Loucy (cell line): ENCODE data around the gene ZNF286A.
"Not testable (repeated sequence)": the region's sequence is repeated elsewhere in the genome, so short reads cannot be mapped to it uniquely, and the experiment has no call there.

Experiments used
- H2AFZ ChIP-seq: fragments of 200-600 bp; sonication (generic); 2 replicates; pipeline ENCODE4 v1.6.0; 2016; ENCODE audit warnings: antibody characterized with exemption, mild to moderate bottlenecking, low read length, moderate library complexity
- H3F3A ChIP-seq: fragments of 200-600 bp; 2 replicates; pipeline ENCODE4 v1.6.0; 2016; ENCODE audit warnings: antibody characterized with exemption, low read depth, mild to moderate bottlenecking
- H3K27me3 ChIP-seq: fragments of 200-600 bp; sonication (generic); 2 replicates; pipeline ENCODE4 v1.6.1; 2014; ENCODE audit warnings: low read length, mild to moderate bottlenecking; ENCODE audit not compliant: insufficient read depth, poor library complexity, severe bottlenecking
- H3K36me3 ChIP-seq: fragments of 200-600 bp; sonication (generic); 2 replicates; pipeline ENCODE4 v1.6.1; 2016; ENCODE audit warnings: low read length; ENCODE audit not compliant: insufficient read depth
- H3K4me1 ChIP-seq: fragments of 200-600 bp; sonication (generic); 2 replicates; pipeline ENCODE4 v1.5.1; 2014; ENCODE audit warnings: low read length, mild to moderate bottlenecking; ENCODE audit not compliant: insufficient read depth, poor library complexity, severe bottlenecking
- H3K4me2 ChIP-seq: fragments of 200-600 bp; sonication (generic); 2 replicates; pipeline ENCODE4 v1.6.0; 2014; ENCODE audit warnings: antibody characterized with exemption, low read length, low read depth, mild to moderate bottlenecking; ENCODE audit not compliant: poor library complexity, severe bottlenecking
- H3K4me3 ChIP-seq: fragments of 200-600 bp; sonication (generic); 2 replicates; pipeline ENCODE4 v1.5.1; 2014; ENCODE audit warnings: low read length, mild to moderate bottlenecking, mixed read lengths; ENCODE audit not compliant: poor library complexity, severe bottlenecking
- H3K79me2 ChIP-seq: fragments of 200-600 bp; sonication (generic); 2 replicates; pipeline ENCODE4 v1.6.1; 2014; ENCODE audit warnings: low read length; ENCODE audit not compliant: insufficient read depth
- H3K9ac ChIP-seq: fragments of 200-600 bp; sonication (generic); 2 replicates; pipeline ENCODE4 v1.6.0; 2014; ENCODE audit warnings: mild to moderate bottlenecking, low read depth, low read length, moderate library complexity; ENCODE audit not compliant: poor library complexity, severe bottlenecking
- H3K9me2 ChIP-seq: fragments of 200-600 bp; sonication (generic); replicated peaks from 2 replicates; pipeline ENCODE4 v1.6.1; 2016; ENCODE audit warnings: low read depth, low read length, mixed read lengths
- H3K9me3 ChIP-seq: fragments of 200-600 bp; sonication (generic); 2 replicates; pipeline ENCODE4 v1.6.1; 2014; ENCODE audit warnings: mild to moderate bottlenecking, antibody characterized with exemption, low read length, low read depth; ENCODE audit not compliant: insufficient read depth
- H4K20me1 ChIP-seq: fragments of 200-600 bp; sonication (generic); 2 replicates; pipeline ENCODE4 v1.6.0; 2014; ENCODE audit warnings: antibody characterized with exemption, low read length, mild to moderate bottlenecking; ENCODE audit not compliant: insufficient read depth, poor library complexity, severe bottlenecking
- EZH2phosphoT487 ChIP-seq: fragments of 200-600 bp; IDR thresholded peaks from 2 replicates; pipeline ENCODE4 v1.6.1; 2018; ENCODE audit warnings: antibody characterized with exemption, mild to moderate bottlenecking, moderate library complexity, borderline replicate concordance
- TF ChIP-seq, protein P1 (sequence below): fragments of 200-600 bp; sonication (generic); conservative IDR thresholded peaks from 2 replicates; pipeline ENCODE4 v1.5.1; 2014; ENCODE audit warnings: mild to moderate bottlenecking, antibody characterized with exemption, low read length

ZNF286A gene

DNA sequence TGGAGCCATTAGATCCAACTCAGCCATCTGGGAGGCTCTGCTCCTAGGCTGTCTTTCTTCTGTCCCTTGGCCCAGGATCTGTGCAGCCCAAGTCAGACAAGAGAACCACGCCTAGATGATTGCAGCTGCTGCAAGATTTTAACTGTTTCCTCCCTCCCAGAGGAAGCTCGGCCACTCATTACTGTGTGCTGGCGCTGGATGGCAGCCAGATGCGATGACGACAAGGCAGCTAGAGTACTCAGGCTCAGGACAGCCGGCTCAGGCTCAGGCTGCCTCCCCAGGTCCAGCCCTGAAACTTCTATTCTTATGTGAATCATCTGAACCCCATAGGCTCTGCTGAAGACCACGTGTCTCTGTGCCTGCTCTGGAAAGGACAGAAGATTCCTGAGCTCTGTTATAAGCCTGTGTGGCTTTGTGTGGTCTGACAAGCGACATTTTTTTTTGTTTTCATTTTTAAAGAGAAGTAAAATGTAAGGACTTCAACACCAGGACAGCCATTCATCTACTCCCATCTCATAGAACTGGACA lies 47.9 kb upstream of the ZNF286A start:
- Histone ChIP-seq H3K4me1 (peaks cover 13% of the 10 kb centered on the region), H3K4me2 (peak overlapping the region; percentile 75), H3K4me3 (peak overlapping the region; percentile 49), H3K36me3 (no peaks in the 10 kb centered on the region), H3K9me3 (no peaks in the 10 kb centered on the region), H2AFZ (peak overlapping the region; percentile 32), H3K9ac (peak overlapping the region; percentile 30), H3K79me2 (no peaks in the 10 kb centered on the region), H3K27me3 (no peaks in the 10 kb centered on the region), H3F3A (no peaks in the 10 kb centered on the region), H3K9me2 (no peaks in the 10 kb centered on the region), H4K20me1 (no peaks in the 10 kb centered on the region)
- no peak for TF ChIP-seq EZH2phosphoT487
- TF ChIP-seq, protein P1, sequence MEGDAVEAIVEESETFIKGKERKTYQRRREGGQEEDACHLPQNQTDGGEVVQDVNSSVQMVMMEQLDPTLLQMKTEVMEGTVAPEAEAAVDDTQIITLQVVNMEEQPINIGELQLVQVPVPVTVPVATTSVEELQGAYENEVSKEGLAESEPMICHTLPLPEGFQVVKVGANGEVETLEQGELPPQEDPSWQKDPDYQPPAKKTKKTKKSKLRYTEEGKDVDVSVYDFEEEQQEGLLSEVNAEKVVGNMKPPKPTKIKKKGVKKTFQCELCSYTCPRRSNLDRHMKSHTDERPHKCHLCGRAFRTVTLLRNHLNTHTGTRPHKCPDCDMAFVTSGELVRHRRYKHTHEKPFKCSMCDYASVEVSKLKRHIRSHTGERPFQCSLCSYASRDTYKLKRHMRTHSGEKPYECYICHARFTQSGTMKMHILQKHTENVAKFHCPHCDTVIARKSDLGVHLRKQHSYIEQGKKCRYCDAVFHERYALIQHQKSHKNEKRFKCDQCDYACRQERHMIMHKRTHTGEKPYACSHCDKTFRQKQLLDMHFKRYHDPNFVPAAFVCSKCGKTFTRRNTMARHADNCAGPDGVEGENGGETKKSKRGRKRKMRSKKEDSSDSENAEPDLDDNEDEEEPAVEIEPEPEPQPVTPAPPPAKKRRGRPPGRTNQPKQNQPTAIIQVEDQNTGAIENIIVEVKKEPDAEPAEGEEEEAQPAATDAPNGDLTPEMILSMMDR: no peak

DNA sequence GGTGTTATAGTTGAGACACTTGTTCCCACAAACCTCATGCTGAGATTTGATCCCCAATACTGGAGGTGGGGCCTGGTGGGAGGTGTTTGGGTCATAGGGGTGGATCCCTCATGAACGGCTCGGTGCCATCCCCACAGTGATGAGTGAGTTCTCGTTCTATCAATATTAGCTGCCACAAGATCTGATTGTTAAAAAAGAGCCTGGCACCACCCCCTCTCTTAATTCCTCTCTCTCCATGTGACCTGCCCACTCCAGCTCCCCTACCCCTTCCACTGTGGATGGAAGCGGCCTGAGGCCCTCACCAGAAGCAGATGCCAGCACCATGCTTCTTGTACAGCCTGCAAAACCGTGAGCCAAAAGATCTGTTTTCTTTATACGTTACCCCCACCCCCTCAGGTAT lies 46.6 kb upstream of the ZNF286A start:
- Histone ChIP-seq H3K4me3 (no peak overlapping the region), H3K9ac (no peak overlapping the region), H3F3A (no peaks in the 10 kb centered on the region), H3K79me2 (no peaks in the 10 kb centered on the region), H3K27me3 (no peaks in the 10 kb centered on the region), H3K9me3 (no peaks in the 10 kb centered on the region), H2AFZ (no peak overlapping the region), H3K36me3 (no peaks in the 10 kb centered on the region), H3K9me2 (no peaks in the 10 kb centered on the region), H4K20me1 (no peaks in the 10 kb centered on the region), H3K4me2 (no peak overlapping the region), H3K4me1 (peaks cover 13% of the 10 kb centered on the region)
- TF ChIP-seq, protein P1: no peak
- TF ChIP-seq EZH2phosphoT487: no peak

DNA sequence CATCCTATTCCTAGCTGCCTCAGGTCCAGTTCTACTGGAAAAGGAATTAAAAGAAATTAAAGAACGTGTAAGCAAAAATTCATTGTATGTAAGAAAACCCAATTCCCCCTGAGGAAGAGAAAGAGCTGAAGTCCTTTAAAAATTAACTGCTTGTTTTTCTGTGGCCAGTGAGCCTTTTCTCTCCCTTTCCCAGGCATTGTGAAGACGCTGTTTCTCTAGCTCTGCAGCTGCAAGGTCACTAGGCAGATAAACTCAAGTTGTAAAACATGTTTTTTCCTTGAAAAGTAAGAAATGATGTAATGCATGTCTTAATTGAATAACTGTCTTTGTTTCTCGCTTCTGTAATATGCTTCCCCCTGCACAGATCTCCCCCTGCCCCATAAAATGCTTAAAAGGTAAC lies 45.2 kb upstream of the ZNF286A start:
- H3K27me3 ChIP-seq, H3K9me2 ChIP-seq, H3K4me3 ChIP-seq, H3K36me3 ChIP-seq, H2AFZ ChIP-seq, H3K9ac ChIP-seq, H3K79me2 ChIP-seq, H3F3A ChIP-seq, H3K4me2 ChIP-seq, H3K9me3 ChIP-seq, H4K20me1 ChIP-seq: not testable (repeated sequence)
- H3K4me1 ChIP-seq: peaks cover 13% of the 10 kb centered on the region

DNA sequence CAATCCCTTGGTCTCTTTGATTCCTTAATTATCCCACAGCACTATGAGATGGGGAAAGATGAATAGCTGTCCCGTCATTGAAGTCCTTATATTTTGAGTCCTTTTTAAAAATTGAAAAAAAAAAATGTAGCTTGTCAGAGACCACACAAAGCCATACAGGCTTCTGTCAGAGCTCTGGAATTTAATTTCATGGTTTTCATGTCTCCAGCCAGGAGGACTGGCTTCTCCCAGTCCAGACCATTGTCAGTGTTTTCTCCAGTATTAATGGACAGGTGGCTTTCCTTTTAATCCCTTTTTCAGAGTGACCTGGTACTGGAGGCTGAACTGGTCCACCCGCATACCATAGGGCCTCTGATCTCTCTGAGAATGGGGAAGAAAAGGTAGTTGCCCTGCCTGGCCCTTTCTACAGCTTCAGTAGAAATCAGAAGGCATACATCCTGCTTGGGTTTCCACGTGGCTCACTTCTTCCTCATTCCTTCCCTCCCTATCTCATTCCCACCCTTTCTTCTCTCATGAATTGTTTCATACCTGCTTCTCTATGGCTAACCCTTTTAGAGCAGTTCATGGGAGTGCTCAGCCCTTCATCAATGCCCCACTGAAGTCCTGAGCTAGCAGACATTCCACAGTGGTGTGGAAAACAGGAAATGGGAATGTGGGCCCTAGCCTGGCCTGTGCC lies 44.5 kb upstream of the ZNF286A start:
- Histone ChIP-seq H3K36me3 (no peaks in the 10 kb centered on the region), H3K4me3 (no peak overlapping the region), H3K79me2 (no peaks in the 10 kb centered on the region), H3K9me2 (no peaks in the 10 kb centered on the region), H3K9me3 (no peaks in the 10 kb centered on the region), H2AFZ (no peak overlapping the region), H3F3A (no peaks in the 10 kb centered on the region), H3K9ac (no peak overlapping the region), H3K27me3 (no peaks in the 10 kb centered on the region), H3K4me2 (no peak overlapping the region), H3K4me1 (peaks cover 13% of the 10 kb centered on the region), H4K20me1 (no peaks in the 10 kb centered on the region)
- TF ChIP-seq EZH2phosphoT487: no peak
